NCI-H187 (cell line): ENCODE measurements around the gene ATP11B.

Experiments used
- DNase-seq, 2 experiments: peaks; one replicate each; lab custom pipeline; 2025; lab: John Stamatoyannopoulos, UW

The ATP11B gene

DNA sequence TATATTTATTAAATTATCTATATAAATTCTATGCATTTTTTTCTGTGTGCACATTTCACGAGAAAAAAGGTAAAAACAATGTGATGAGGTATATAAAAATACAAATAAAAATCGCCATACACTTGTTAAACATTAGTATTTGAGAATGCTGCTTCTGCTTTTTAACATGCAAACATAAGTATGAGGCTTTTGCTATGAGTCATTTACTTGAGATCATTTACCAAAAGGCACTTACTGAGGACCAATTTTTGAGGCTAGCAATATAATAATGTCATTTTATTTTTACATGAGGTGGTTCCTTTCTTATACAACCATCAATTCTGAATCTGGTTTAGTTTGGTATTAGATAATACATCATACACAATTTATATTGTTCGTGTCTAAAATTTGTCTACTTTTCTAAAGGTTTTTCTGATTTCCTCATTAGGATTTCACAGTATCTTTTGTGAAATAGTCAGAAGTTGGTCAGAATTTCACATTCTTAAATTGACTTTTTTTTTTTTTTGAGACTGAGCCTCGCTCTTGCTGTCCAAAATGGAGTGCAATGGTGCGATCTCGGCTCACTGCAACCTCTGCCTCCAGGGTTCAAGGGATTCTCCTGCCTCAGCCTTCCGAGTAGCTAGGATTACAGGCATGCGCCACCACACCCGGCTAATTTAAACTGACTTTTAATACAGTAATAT, 161.4 kb downstream of the ATP11B start:
- no peak for DNase-seq

DNA sequence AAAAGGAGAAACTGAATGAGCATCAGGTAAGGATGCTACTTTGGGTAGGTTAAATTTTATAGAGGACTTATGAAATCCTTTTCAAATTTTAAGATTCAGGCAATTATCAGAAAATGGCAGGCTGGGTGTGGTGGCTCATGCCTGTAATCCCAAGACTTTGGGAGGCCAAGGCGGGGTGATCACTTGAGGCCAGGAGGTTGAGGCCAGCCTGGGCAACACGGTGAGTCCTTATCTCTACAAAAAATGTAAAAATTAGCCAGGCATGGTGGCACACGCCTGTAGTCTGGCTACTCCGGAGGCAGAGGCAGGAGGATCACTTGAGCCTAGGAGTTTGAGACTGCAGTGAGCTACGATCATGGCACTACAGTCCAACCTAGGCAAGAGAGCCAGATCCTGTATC, 163.9 kb downstream of the ATP11B start:
- no peak for DNase-seq

DNA sequence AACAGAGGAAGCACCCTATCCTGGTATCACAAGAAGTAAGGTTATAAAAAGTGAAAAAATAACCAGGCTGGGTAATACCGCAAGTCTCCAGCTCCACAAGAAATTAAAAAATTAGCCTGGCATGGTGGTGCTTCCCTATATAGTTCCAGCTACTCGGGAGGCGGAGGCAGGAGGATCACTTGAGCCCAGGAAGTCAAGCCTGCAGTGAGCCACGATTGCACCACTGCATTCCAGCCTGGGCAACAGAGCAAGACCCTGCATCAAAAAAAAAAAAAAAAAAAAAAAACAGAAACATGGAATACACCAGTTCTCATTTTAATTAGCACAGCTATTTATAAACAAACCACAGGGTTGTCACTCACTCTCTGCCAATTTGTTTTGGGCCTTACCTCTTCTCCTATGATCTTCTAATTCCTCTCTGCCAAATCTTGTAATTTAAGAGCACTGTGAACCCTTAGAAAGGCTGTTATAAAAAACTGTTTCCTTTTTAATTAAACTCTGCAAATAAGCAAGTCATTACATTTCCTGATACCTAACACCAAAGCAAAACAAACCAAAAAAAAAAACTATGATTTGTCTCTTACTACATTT, 164.5 kb downstream of the ATP11B start:
- DNase-seq, result no peak

DNA sequence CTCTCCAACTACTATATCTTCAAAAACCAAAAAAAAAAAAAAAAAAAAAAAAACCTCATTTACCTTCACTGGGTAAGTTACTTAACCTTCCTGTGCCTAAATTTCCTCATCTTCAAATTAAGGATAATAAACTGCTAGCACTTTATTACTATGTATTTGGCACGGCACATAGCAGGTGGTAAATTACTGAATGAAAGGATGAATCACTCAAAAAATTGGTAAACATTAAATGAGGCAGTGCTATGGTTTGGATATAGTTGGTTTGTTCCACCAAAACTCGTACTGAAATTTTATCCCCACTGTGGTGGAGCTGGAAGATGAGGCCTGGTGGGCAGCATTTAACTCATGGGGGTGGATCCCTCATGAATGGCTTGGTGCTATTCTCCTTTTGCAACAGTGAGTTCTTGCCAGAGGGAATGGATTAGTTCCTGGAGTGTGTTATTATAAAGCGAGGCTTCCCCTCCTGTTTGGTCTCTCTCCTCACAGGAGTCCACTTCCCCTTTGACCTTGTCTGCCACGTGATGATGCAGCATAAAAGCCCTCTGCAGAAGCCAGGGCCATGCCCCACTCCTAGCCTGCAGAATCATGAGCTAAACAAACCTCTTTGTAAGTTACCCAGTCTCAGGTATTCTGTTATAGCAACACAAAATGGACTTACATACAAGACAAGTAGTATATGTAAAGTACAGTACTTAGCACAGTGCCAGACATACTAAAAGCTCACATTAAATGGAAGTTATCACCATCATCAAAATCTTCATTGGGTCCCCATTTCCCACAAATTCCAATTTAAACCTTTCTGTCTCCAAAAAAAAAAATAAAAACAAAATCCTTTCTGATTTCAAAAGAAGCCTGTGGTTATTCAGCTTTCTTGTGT, 166.4 kb downstream of the ATP11B start:
- no peak for DNase-seq

DNA sequence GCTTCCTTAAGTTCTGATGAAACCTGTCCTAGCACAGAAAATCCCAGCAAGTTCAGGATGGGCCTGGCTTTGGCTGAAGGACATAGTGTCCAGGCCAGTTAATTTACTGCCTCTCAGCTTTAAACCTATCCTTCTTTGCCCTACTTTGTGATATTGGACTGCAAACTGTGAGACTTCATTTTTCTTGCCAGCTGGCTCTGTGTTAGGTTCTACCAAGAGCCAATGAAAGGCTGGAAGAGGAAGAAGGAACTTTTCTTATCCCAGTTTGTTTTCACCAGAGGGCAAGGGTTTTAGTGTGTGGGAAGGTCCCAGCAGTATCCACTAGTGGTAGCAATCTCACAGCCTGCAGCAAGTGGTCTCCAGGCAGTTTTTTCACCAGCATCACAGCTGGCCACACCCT, 168.9 kb downstream of the ATP11B start:
- no peak for DNase-seq

DNA sequence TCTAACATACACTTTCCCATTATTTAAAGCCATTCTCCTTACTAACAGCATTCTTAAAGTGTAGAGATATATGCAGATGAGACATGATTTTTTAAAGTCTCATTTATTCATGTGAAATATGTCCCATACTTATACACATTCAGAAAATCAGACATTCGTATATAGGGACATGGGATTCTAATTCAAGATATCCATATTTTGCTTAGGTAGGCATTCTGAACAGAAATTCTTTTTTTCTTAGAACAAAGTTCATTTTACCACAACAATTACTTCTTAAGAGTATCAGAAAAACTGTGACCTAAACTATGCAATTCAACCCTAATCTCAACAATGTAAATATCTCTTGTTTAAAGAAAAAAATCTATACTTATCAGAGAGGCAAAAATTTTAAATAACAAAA, 170.9 kb downstream of the ATP11B start:
- DNase-seq, result no peak

DNA sequence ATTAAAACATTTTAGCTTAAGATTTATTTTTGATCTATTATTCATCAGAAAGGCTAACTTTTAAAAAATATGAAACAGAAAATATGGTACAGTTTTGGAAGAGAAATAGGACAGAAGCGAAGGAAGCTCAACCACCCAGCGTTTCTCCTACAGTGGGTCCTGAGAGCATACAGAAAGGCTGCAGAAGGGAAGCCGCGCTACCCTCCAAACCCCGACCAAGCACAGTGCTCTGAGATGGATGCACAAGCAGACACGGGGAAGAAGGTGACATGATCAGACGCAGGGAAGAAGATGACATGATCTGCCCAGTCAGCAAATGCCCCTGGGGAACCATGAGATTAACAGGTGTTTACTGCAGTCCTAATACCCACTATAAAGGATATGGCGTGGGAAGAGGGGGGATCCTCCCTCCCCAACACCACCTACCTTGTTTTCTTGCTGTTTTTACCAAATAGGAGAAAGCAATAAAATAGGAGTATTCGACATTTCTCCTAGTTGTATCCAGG, 172.6 kb downstream of the ATP11B start:
- DNase-seq, result no peak

DNA sequence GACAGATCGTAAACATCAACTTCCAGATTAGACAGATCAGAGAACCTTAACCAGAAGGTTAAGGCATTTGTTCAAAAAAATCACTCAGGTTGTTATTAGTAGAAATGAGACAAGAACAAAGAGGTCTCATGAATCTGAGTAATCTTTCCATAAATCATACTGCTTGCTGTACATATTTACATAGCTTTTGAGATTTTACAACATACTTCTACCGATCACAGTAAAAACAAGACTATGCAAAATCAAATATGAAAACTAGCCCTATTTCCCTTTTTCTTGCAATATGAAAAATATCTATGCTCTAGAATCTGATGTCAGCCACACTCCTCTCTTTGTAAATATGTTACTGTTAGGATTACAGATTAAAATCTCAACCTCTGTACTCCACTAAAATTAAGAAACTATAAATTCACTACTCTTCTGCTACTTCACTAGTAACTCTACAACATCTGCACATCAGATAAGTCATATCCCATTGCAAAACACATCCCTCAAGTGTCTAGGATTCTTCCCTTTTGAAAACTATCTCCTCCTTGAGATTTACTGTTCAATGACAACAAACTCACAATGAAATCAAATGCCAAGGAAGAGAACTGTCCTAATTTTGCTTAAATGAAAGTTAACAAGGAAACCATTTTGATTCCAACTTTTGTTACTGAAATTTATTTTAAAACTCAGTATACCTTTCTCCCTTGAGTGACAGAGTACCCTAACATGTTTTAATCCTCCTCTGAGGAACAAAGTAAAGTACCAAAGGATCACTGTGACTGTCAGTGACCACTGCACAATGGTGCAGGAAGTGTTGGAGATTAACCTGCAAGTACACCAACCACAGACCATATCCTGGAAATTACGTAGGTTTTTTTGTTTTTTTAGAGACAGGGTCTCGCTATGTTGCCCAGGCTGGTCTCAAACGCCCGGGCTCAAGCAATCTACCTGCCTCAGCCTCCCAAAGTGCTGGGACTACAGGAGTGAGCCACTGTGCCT, 174.2 kb downstream of the ATP11B start:
- DNase-seq, result no peak

DNA sequence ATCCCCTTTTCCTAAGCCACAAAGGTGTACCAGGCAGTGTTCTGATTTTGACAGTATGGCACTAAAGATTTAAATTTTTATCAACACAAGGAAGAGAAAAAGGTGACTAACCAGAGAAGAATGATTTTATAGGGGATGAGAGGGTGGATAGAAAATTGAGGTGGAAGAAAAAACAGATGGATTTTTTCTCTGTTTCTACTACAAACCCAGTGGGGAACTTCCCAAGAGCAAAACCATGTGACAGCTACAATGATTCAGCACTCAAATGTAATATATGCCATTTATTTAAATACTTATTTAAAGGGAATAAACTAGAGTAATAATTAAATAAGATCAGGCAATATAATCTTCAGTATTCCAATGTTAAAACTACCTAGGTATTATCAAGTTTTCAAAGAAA, 176.0 kb downstream of the ATP11B start:
- DNase-seq, result no peak

DNA sequence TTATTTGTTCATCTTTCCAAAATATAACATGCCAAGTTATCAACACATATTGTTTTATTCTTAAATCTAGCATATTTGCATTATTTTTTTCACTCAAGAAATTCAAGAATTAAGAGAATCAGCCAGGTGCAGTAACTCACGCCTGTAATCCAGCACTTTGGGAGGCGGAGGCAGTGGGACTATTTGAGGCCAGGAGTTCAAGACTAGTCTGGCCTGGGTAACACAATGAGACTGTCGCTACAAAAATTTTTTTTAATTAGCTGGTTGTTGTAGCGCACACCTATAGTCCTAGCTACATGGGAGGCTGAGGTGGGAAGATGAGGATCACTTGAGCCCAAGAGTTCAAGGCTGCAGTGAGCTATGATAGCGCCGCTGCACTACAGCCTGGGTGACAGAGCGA, 176.5 kb downstream of the ATP11B start:
- DNase-seq, result no peak

DNA sequence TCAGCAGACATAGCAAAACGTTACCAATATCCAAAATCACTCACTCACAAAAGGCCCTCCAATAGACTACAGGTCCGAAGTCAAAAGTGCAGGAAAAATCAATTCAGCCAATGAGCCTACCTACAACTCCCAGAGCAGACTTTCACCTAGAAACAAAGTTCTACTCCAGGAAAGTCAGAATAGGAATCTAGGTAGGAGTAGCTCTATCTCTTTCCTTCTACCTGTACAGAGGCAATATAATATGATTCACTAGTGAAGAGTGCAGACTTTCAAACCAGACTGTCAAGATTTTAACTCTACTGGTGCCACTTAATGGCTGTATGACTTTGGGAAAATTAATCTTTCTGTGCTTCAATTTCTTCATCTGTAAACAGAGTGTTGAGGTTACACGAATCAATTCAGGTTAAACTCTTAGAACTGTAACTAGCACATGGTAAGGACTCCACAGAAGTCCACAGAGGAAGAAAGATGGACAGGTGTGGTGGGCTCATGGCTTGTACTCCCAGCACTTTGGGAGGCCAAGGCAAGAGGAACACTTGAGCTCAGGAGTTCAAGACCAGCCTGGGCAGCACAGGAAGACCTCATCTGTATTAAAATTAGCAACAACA, 177.6 kb downstream of the ATP11B start:
- no peak for DNase-seq
